ENCODE measurements around the gene THAP7. TPM values are rescaled to one million over a fixed set of nuclear protein-coding genes. Genes with fewer than 3 reads are reported as not detected.
"Not testable (repeated sequence)": the region's sequence is repeated elsewhere in the genome, so short reads cannot be mapped to it uniquely, and the experiment has no call there.

The THAP7 gene
- total RNA-seq, 1 donor from 2014 or later: 24.3 TPM

DNA sequence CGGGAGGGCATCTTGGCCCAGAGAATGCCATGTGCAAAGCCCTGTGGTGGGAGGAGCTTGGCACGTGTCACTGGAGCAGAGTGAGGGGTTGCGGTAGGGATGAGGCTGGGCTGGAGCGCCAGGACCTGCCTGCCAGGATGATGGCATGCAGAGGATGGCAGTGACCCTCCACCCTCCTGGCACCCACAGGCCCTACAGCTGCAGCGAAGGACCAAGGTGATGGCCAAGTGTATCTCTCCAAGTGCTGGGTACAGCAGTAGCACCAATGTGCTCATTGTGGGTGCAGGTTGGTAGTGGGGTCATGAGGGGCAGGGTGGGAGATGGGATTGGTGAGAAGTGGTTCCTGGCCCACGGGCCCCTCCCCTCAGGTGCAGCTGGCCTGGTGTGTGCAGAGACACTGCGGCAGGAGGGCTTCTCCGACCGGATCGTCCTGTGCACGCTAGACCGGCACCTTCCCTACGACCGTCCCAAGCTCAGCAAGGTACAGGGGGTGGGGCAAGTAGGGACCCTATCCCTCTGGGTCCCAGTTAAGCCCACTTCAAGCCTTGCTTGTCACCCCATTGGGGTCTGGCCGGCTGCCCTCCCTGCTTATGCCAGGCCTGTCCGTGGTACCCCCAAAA is 27.5 kb downstream of the THAP7 start:
- DNase-seq: no peak
- H3K36me3 ChIP-seq: no peaks in the 10 kb centered on the region
- no peaks in the 10 kb centered on the region for H3K27me3 ChIP-seq (ENCODE audit: low read depth)
- peaks cover 2% of the 10 kb centered on the region for H3K4me1 ChIP-seq
- intact Hi-C loops (cut with DNase I): no loop called here
- no peak for ATAC-seq
- H3K4me3 ChIP-seq: no peak overlapping the region
- peaks cover 4% of the 10 kb centered on the region for H3K9me3 ChIP-seq
- TF ChIP-seq CTCF (IDR thresholded peaks at IDR 0.05): no peak
- H3K27ac ChIP-seq: no peak overlapping the region

- ATAC-seq: no peak
These were observed 28.2 kb downstream of the THAP7 start for GRCh38 chr22:20973634-20974286.

DNA sequence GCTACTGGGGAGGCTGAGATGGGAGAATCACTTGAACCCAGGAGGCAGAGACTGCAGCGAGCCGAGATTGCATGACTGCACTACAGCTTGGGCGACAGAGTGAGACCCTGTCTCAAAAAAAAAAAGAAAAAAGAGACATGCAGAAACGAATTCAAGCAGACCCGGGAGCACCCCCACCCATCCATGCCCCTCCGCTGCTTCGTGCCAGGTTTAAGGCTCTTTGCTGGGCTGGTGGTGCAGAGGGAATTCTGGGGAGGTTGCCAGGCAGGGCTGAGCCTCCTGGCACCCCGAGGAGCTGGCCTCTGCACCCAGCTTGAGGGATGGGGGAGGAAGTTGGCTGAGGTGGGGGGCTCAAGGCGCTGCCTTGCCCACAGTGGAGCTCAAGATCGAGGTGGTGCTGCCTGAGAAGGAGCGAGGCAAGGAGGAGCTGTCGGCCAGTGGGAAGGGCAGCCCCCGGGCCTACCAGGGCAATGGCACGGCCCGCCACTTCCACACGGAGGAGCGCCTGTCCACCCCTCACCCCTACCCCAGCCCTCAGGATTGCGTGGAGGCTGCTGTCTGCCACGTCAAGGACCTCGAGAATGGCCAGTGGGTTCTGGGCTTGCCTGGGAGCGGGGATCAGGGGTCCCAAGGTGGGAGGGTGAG is 28.9 kb downstream of the THAP7 start:
- no peak for TF ChIP-seq CTCF (IDR thresholded peaks at IDR 0.05)
- no peaks in the 10 kb centered on the region for H3K9me3 ChIP-seq
- no peak for DNase-seq
- intact Hi-C loops (cut with DNase I): no loop called here
- no peaks in the 10 kb centered on the region for H3K27me3 ChIP-seq (ENCODE audit: low read depth)
- no peak for ATAC-seq
- H3K4me1 ChIP-seq: no peaks in the 10 kb centered on the region
- H3K4me3 ChIP-seq: no peak overlapping the region
- H3K27ac ChIP-seq: no peak overlapping the region
- no peaks in the 10 kb centered on the region for H3K36me3 ChIP-seq

More at GRCh38 chr22:20973634-20974286, 28.2 kb downstream of the THAP7 start:
- Histone ChIP-seq H3K27ac (no peak overlapping the region), H3K4me1 (no peaks in the 10 kb centered on the region), H3K36me3 (no peaks in the 10 kb centered on the region), H3K9me3 (peaks cover 2% of the 10 kb centered on the region), H3K27me3 (ENCODE audit: low read depth) (no peaks in the 10 kb centered on the region), H3K4me3 (no peak overlapping the region)
- DNase-seq: no peak
- intact Hi-C loops (cut with DNase I): no loop called here
- no peak for TF ChIP-seq CTCF (IDR thresholded peaks at IDR 0.05)

DNA sequence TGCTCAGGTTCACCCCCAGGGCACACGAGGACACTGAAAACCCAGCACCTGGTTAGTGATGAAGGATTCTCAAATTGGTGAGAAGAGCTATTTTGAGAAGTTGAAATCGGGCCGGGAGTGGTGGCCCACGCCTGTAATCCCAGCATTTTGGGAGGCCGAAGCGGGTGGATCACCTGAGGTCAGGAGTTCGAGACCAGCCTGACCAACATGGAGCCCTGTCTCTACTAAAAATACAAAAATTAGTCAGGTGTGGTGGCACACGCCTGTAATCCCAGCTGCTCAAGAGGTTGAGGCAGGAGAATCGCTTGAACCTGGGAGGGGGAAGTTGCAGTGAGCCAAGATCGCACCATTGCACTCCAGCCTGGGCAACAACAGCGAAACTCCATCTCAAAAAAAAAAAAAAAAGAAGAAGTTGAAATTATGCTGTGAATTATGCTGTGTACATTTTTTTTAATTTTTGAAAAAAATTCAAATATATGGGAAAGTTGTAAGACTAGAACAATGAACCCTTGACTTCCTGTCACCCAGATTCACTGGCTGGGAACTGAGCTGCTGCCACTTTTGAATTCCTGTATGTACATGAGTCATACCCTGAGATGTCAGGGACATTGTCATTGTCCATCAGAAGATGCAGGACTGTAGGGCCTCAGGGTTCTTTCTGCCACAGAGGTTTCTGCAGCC is 29.8 kb downstream of the THAP7 start:
- H3K4me1 ChIP-seq; H3K9me3 ChIP-seq; DNase-seq; H3K27ac ChIP-seq; H3K36me3 ChIP-seq; ATAC-seq; intact Hi-C loops (cut with DNase I); H3K27me3 ChIP-seq (ENCODE audit: low read depth); H3K4me3 ChIP-seq: not testable (repeated sequence)

DNA sequence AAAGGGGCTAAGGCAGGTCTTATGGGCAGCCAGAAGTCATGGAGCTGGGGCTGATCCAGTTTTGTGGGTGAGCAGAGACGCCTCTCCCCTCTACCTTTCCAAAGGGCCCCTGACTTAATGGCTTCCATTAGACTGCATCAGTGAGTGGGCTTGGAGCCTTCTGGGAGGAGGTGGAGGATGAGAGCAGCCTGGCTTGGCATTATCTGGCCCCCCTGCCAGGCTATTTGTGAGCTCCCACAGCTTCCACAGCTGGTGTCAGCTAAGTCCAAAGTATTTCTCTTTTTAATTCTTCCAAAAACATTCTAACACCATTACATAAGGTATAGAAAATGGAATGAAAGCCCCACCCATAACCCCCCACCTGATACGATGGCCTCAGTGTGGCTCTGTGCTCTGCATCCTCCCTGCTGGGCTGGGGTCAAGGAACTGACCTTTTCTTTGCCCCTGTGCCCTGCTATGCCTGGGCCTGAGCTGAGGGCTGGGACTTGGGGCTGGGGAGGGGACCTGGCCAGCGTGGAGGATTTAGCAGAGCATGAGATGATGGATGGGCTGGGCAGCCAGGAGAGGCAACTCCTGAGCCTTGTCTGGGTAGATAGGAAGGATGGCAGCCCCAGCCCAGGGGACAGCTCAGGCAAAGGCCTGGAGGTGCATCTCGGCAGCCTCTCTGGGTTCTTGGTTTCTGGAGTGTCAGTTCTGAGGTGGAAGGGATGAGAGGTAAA is 30.8 kb downstream of the THAP7 start:
- intact Hi-C loops (cut with DNase I): no loop called here
- ATAC-seq: no peak
- no peak overlapping the region for H3K4me3 ChIP-seq

More for the DNA sequence above, 30.8 kb downstream of the THAP7 start:
- Histone ChIP-seq H3K27me3 (ENCODE audit: low read depth) (no peaks in the 10 kb centered on the region), H3K27ac (no peak overlapping the region), H3K9me3 (no peaks in the 10 kb centered on the region), H3K36me3 (no peaks in the 10 kb centered on the region), H3K4me1 (no peaks in the 10 kb centered on the region)
- DNase-seq: no peak
- TF ChIP-seq CTCF (IDR thresholded peaks at IDR 0.05): no peak

All from lower lobe of right lung (tissue), 2 donors.